Sigmoid colon (tissue), 7 donors: Measurements from ENCODE around the gene AP4M1. TPM values are rescaled to one million over a fixed set of nuclear protein-coding genes. Genes with fewer than 3 reads are reported as not detected.

ENCODE experiments used
- DNase-seq: peaks from one replicate; pipeline ENCODE4 v3.0.0-alpha.2; 2019
- H3K27ac ChIP-seq, 4 donors: fragments of 200-600 bp; sonication (generic); one replicate each; pipeline ENCODE4 v1.5.1; 2016 to 2019; ENCODE audit warnings: mild to moderate bottlenecking in 1 of 4
- H3K27me3 ChIP-seq, 3 donors: fragments of 200-600 bp; sonication (generic); one replicate each; pipeline ENCODE4 v1.5.1; 2019; ENCODE audit warnings: mild to moderate bottlenecking in 1 of 3
- H3K36me3 ChIP-seq, 4 donors: fragments of 200-600 bp; sonication (generic); one replicate each; pipeline ENCODE4 v1.5.1; 2016 to 2019
- H3K4me1 ChIP-seq, 4 donors: fragments of 200-600 bp; sonication (generic); one replicate each; pipeline ENCODE4 v1.5.1; 2017 to 2019
- H3K4me3 ChIP-seq, 4 donors: fragments of 200-600 bp; sonication (generic); one replicate each; pipeline ENCODE4 v1.5.1; 2017 to 2019; ENCODE audit warnings: mild to moderate bottlenecking in 2 of 4, moderate library complexity in 1 of 4
- H3K9me3 ChIP-seq, 4 donors: fragments of 200-600 bp in 3 of 4; sonication (generic) in 3 of 4; one replicate each; pipeline versions ENCODE4 v1.5.1 to v1.6.1; 2013 to 2019
- CTCF ChIP-seq, 4 experiments: fragments of 450-650 bp in 3 of 4; fragments of 200-600 bp in 1 of 4; IDR thresholded peaks; one replicate each; pipeline ENCODE4 v1.5.1; 2016 to 2019; ENCODE audit warnings: antibody characterized with exemption in 4 of 4, mild to moderate bottlenecking in 3 of 4, moderate library complexity in 2 of 4
- EP300 ChIP-seq, 4 donors: sonication (generic); formaldehyde crosslinking; IDR thresholded peaks; one replicate each; pipeline ENCODE4 v1.6.1; 2017; ENCODE audit warnings: antibody characterized with exemption in 4 of 4
- POLR2A ChIP-seq, 2 donors: fragments of 450-650 bp; IDR thresholded peaks; one replicate each; pipeline ENCODE4 v1.6.1; 2016; ENCODE audit warnings: antibody characterized with exemption in 2 of 2, mild to moderate bottlenecking in 2 of 2, moderate library complexity in 2 of 2
- POLR2AphosphoS5 ChIP-seq, 4 donors: sonication (generic); formaldehyde crosslinking; IDR thresholded peaks; one replicate each; pipeline ENCODE4 v1.6.1; 2017; ENCODE audit warnings: antibody characterized with exemption in 4 of 4
- WGBS, 2 donors: extraction: QIAGEN DNeasy Blood & Tissue Kit; methylation state at CpG; one replicate each; pipeline ENCODE4 v1.1.7; 2013; 5-methylcytosine and 5-hydroxymethylcytosine counted together
- intact Hi-C: fragments of 100-400 bp; cut with DNase I; formaldehyde crosslinking; loops from one replicate; pipeline ENCODE4 v1.15.1; 2023
- polyA plus RNA-seq, 3 donors: library from polyadenylated mRNA; stranded (reverse); fragments of 200-250 nt; gene quantifications; one replicate each; pipeline ENCODE4 v1.2.3, GENCODE V29; 2013
- total RNA-seq, 4 donors: library from RNA; depleted of rRNA; stranded (reverse); fragments of >200 nt; gene quantifications; one replicate each; pipeline ENCODE4 v1.1.0, GENCODE V29; 2016
- donor health status: healthy with polysubstance abuse.
- donor health status: Bipolar disorder and iron deficiency.
- donor health status: healthy.

Gene AP4M1
- total and polyA plus RNA-seq, 7 donors: 14.6 to 26.6 (median 18.1) TPM

DNA sequence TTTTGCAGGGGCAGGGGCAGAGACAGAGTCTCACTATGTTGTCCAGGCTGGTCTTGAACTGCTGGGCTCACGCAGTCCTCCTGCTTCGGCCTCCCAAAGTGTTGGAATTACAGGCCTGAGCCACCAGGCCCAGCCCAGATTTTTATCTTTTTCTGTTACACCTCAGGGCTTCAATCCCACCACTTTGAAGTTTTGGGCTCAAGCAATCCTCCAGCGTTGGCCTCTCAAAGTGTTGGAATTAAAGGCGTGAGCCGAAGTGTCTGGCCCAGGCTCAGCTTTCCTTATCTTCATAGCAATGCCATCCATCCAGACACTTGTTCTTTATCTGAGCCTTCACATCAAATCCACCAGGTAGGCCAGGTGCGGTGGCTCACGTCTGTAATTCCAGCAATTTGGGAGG lies 13.6 kb downstream of the AP4M1 start:
- peaks cover 0 to 11% (median 10%) of the 10 kb centered on the region in 4 donors for H3K4me1 ChIP-seq
- no peak overlapping the region for H3K4me3 ChIP-seq
- H3K9me3 ChIP-seq: no peaks in the 10 kb centered on the region
- 94 to 95% methylated on average over 7 of the region's 7 CpGs for WGBS, 2 donors
- no peak for DNase-seq
- no peak overlapping the region for H3K27ac ChIP-seq
- no peaks in the 10 kb centered on the region for H3K27me3 ChIP-seq
- TF ChIP-seq POLR2A (IDR thresholded peaks at IDR 0.05) (no peak), CTCF (IDR thresholded peaks at IDR 0.05) (no peak), POLR2AphosphoS5 (IDR thresholded peaks at IDR 0.05) (no peak), EP300 (IDR thresholded peaks at IDR 0.05) (no peak)
- intact Hi-C loops: no loop called here
- H3K36me3 ChIP-seq: peaks cover 15 to 42% (median 25%) of the 10 kb centered on the region in 4 donors

GRCh38 chr7:100118388-100119071 lies 17.1 kb downstream of the AP4M1 start:
- no peaks in the 10 kb centered on the region for H3K27me3 ChIP-seq
- intact Hi-C loops: loop anchor here (2.0 kb wide), 1 partner anchor 18 kb away; the partner anchor contains the start of genes AP4M1 and MCM7
- H3K9me3 ChIP-seq: no peaks in the 10 kb centered on the region
- peak overlapping the region; percentile 84 to 91 (median 88) for H3K27ac ChIP-seq
- peak overlapping the region; percentile 61 to 81 (median 73) for H3K4me3 ChIP-seq
- TF ChIP-seq EP300 (IDR thresholded peaks at IDR 0.05) (no peak), POLR2A (IDR thresholded peaks at IDR 0.05) (no peak), CTCF (IDR thresholded peaks at IDR 0.05) (no peak), POLR2AphosphoS5 (IDR thresholded peaks at IDR 0.05) (no peak)
- H3K36me3 ChIP-seq: peaks cover 0 to 14% (median 3%) of the 10 kb centered on the region in 4 donors
- 17 to 21% methylated on average over 18 of the region's 18 CpGs for WGBS, 2 donors
- peaks cover 0 to 20% (median 18%) of the 10 kb centered on the region in 4 donors for H3K4me1 ChIP-seq
- DNase-seq: no peak

DNA sequence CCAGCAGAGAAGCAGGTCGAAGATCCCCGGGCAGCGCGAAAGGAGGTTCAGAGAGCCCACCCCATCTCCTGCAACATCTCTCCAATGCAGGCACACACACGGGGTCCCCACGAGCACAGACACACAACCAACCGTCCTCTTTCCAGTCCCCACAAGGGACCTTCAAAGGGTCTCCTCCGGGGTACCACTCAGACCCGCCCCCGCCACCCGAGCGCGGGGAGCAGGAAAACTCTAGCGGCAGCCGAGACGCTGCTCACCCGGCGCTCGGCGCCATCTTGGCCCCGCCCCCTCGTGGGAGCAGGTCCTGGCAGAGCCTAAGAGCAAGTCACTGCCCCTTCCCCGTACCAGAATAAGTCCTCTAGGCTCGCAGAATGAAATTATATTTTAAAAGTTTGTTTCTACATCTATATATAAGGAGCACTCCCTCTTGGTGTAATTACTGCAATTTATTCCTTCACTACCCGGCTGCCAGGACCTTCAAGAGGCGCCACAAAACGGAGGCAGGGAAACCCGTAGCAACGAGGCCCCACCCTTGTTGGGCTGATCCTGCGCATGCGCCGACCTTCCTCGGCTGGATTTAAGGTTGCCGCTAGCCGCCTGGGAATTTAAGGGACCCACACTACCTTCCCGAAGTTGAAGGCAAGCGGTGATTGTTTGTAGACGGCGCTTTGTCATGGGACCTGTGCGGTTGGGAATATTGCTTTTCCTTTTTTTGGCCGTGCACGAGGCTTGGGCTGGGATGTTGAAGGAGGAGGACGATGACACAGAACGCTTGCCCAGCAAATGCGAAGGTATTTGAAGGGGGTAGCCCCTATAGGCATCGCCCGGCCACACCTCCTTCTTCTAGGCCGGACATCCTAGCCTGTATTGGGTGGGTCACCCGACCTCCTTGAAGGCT lies 17.9 kb downstream of the AP4M1 start, which contains the start of the genes CNPY4 and TAF6:
CNPY4 (plus strand) TSS at position 563 of the 898 bp plus-strand sequence; CDS start at position 674, 111 bp downstream.
TAF6 (minus strand) TSS at position 287 of the 898 bp plus-strand sequence. CDS start 5,149 bp downstream, outside the sequence.
- peaks cover 0 to 11% (median 0%) of the 10 kb centered on the region in 4 donors for H3K36me3 ChIP-seq
- peaks cover 0 to 20% (median 18%) of the 10 kb centered on the region in 4 donors for H3K4me1 ChIP-seq
- WGBS, 2 donors: 0% methylated on average over 49 of the region's 49 CpGs
- peak; percentile 62 to 90 (median 77) for TF ChIP-seq POLR2AphosphoS5 (IDR thresholded peaks at IDR 0.05)
- peak in 1 of 4 experiments; percentile 13 for TF ChIP-seq CTCF (IDR thresholded peaks at IDR 0.05)
- no peak for TF ChIP-seq EP300 (IDR thresholded peaks at IDR 0.05)
- peak; percentile 49 to 68 for TF ChIP-seq POLR2A (IDR thresholded peaks at IDR 0.05)
- intact Hi-C loops: loop anchor here (2.0 kb wide), 1 partner anchor 19 kb away; the partner anchor contains the start of genes AP4M1 and MCM7
- peak within 1 kb of the TSS; percentile 61 to 81 (median 73) for H3K4me3 ChIP-seq
- H3K27me3 ChIP-seq: no peaks in the 10 kb centered on the region
- H3K27ac ChIP-seq: peak within 1 kb of the TSS; percentile 84 to 91 (median 88)
- H3K9me3 ChIP-seq: no peaks in the 10 kb centered on the region
- DNase-seq: peak; percentile 98

DNA sequence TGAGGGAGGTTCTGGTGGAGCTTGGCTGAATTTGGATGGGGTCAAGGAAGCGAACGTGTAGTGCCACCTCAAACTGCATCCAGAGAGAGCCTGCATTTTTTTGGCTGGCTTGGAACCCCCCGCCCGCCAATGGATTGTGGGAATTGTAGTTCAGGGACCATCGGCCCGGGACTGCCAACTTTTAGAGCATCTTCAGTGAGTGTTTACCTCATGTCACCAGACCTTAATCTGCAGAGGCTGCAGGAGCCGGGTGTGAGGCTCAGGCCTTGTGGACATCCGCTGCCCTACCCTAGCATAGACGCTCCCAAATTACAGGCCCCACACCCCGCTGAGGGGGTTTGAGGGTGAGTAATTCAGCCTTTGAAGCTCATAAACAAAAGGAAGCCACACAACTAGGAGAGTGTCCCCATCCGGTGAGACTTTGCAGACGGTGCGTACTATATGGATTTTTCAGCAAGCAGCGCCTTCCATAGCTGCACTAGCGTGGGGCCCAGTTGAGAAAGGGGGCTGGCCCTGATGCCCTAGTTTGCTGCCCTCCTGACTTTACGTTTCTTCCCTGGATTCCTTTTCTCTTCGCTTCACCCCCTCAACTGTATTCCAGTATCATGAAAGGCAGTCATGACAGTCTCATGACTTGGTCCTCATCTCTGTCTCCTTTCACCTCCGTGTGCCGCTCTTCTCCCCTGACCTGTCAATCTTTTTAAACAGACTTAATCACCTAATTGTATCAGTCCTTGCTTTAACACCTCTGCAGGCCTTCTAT lies 18.7 kb downstream of the AP4M1 start:
- WGBS, 2 donors: 27 to 35% methylated on average over 19 of the region's 19 CpGs

More for the DNA sequence above, 18.7 kb downstream of the AP4M1 start:
- H3K36me3 ChIP-seq: peaks cover 0 to 12% (median 0%) of the 10 kb centered on the region in 4 donors
- H3K27ac ChIP-seq: peak overlapping the region; percentile 84 to 91 (median 88)
- H3K9me3 ChIP-seq: no peaks in the 10 kb centered on the region
- H3K4me3 ChIP-seq: peak overlapping the region; percentile 61 to 81 (median 73)
- TF ChIP-seq CTCF (IDR thresholded peaks at IDR 0.05): no peak
- TF ChIP-seq POLR2AphosphoS5 (IDR thresholded peaks at IDR 0.05): peak in 1 of 4 donors; percentile 40
- peak; percentile 93 for DNase-seq
- H3K27me3 ChIP-seq: no peaks in the 10 kb centered on the region
- intact Hi-C loops: loop anchor here (2.0 kb wide), 1 partner anchor 19 kb away; the partner anchor contains the start of genes AP4M1 and MCM7
- peaks cover 0 to 20% (median 18%) of the 10 kb centered on the region in 4 donors for H3K4me1 ChIP-seq
